HepG2 (cell line): ENCODE data around the gene PCDHGA1. TPM values are rescaled to one million over a fixed set of nuclear protein-coding genes. Genes with fewer than 3 reads are reported as not detected.
A peak's percentile ranks its signal among the peaks of the same experiment; 100 is the strongest.

ENCODE experiments used
- FOSL2 ChIP-seq: sonication (generic); formaldehyde crosslinking; IDR thresholded peaks from 2 replicates; pipeline ENCODE4 v1.4.0; 2020; ENCODE audit warnings: missing genetic modification reagents
- GABPA ChIP-seq, 2 experiments: IDR thresholded peaks; 2 replicates each; pipeline ENCODE4 v1.6.1; 2011 to 2016; ENCODE audit warnings: low read depth in 2 of 2, low read length in 1 of 2, missing biosample characterization in 1 of 2, missing genetic modification characterization in 1 of 2
- IRX3 ChIP-seq: sonication (generic); formaldehyde crosslinking; IDR thresholded peaks from 2 replicates; pipeline ENCODE4 v1.8.1; 2023; ENCODE audit warnings: mild to moderate bottlenecking, low read depth, missing genetic modification reagents, borderline replicate concordance
- JUNB ChIP-seq: sonication (generic); formaldehyde crosslinking; IDR thresholded peaks from 2 replicates; pipeline ENCODE4 v1.8.0; 2022; ENCODE audit warnings: missing genetic modification reagents, mild to moderate bottlenecking, borderline replicate concordance
- MED13 ChIP-seq: sonication (generic); formaldehyde crosslinking; IDR thresholded peaks from 2 replicates; pipeline ENCODE4 v1.5.0; 2020; ENCODE audit warnings: missing genetic modification reagents
- NFKB2 ChIP-seq: sonication (generic); formaldehyde crosslinking; IDR thresholded peaks from 2 replicates; pipeline ENCODE4 v1.4.0; 2020; ENCODE audit warnings: missing genetic modification reagents, borderline replicate concordance
- TFAP4 ChIP-seq: sonication (generic); IDR thresholded peaks from 2 replicates; pipeline ENCODE4 v1.6.1; 2016; ENCODE audit warnings: low read depth, borderline replicate concordance
- ZBTB10 ChIP-seq: sonication (generic); formaldehyde crosslinking; IDR thresholded peaks from 2 replicates; pipeline ENCODE4 v1.4.0; 2020; ENCODE audit warnings: missing genetic modification reagents, borderline replicate concordance
- ZBTB3 ChIP-seq: sonication (generic); formaldehyde crosslinking; IDR thresholded peaks from 2 replicates; pipeline ENCODE4 v1.4.0; 2020; ENCODE audit warnings: low read depth, mild to moderate bottlenecking, moderate library complexity, missing genetic modification reagents, borderline replicate concordance
- ZBTB37 ChIP-seq: sonication (generic); formaldehyde crosslinking; IDR thresholded peaks from 2 replicates; pipeline ENCODE4 v1.4.0; 2020; ENCODE audit warnings: mild to moderate bottlenecking, missing genetic modification reagents
- ZNF10 ChIP-seq: sonication (generic); formaldehyde crosslinking; IDR thresholded peaks from 2 replicates; pipeline ENCODE4 v1.4.0; 2020; ENCODE audit warnings: mild to moderate bottlenecking, low read depth, missing genetic modification reagents, borderline replicate concordance
- ZNF224 ChIP-seq: sonication (generic); formaldehyde crosslinking; IDR thresholded peaks from 2 replicates; pipeline ENCODE4 v1.5.0; 2020; ENCODE audit warnings: mild to moderate bottlenecking, missing genetic modification reagents
- ZNF609 ChIP-seq: sonication (generic); formaldehyde crosslinking; IDR thresholded peaks from 2 replicates; pipeline ENCODE4 v1.4.0; 2020; ENCODE audit warnings: mild to moderate bottlenecking, missing genetic modification reagents, borderline replicate concordance
- polyA plus RNA-seq, 8 experiments: library from polyadenylated mRNA; depleted of rRNA in 3 of 8; stranded (reverse) in 7 of 8; unstranded in 1 of 8; fragments of >200 nt; fragmentation: Illumina TruSeq in 4 of 8; extraction: Trizol in 4 of 8; gene quantifications; 2 replicates each; pipeline versions ENCODE4 v1.2.1 to v1.2.3, GENCODE V29; 2011 to 2016; ENCODE audit warnings: low read depth in 4 of 8, missing spikeins in 1 of 8, mixed read lengths in 1 of 8; ENCODE audit not compliant: insufficient read depth in 1 of 8
- total RNA-seq, 5 experiments: library from RNA; depleted of rRNA; stranded (reverse); fragments of >200 nt; fragmentation: Illumina TruSeq; extraction: Trizol; gene quantifications; 2 replicates each; pipeline ENCODE4 v1.2.3, GENCODE V29; 2016; ENCODE audit warnings: low read depth in 1 of 5

The PCDHGA1 gene
- total and polyA plus RNA-seq, 2 of the 13 experiments (the other 11 are each of a cell fraction or from before 2014, with no cell fraction given), result 0.31 to 0.40 TPM

GRCh38 chr5:141524604-141525597 lies 194.6 kb downstream of the PCDHGA1 start (continued):
- TF ChIP-seq ZNF224 (CRISPR knock-in tag) (0 out of 2 replicates have a peak, but pooled peaks have one; percentile 73), ZBTB3 (no peak), FOSL2 (CRISPR knock-in tag) (peak; percentile 51), ZBTB10 (CRISPR knock-in tag) (no peak), JUNB (CRISPR knock-in tag) (no peak), ZNF10 (CRISPR knock-in tag) (no peak), MED13 (CRISPR knock-in tag) (no peak), ZBTB37 (CRISPR knock-in tag) (no peak), GABPA (IDR thresholded peaks at IDR 0.05; ENCODE audit: low read depth, low read length) (no peak), GABPA (CRISPR knock-in tag; IDR thresholded peaks at IDR 0.05; ENCODE audit: low read depth) (no peak), NFKB2 (CRISPR knock-in tag) (no peak; the same call in 1 of the 2 replicates), IRX3 (no peak), ZNF609 (CRISPR knock-in tag) (no peak), TFAP4 (peak; percentile 76; the same call in 1 of the 2 replicates)
